Measurements from ENCODE around the gene RPH3AL. TPM values are rescaled to one million over a fixed set of nuclear protein-coding genes. Genes with fewer than 3 reads are reported as not detected.
"Not testable (repeated sequence)": the region's sequence is repeated elsewhere in the genome, so short reads cannot be mapped to it uniquely, and the experiment has no call there.

Gene RPH3AL
- total and polyA plus RNA-seq, 4 donors, result 1.6 to 18.1 (median 8.0) TPM

GRCh38 chr17:234994-235830 is 117.4 kb downstream of the RPH3AL start:
- H3K9me3 ChIP-seq (ENCODE audit: control insufficient read depth, low read length); intact Hi-C loops (cut with DNase I); H3K4me1 ChIP-seq (ENCODE audit: control insufficient read depth in 1 of 2, insufficient read depth in 2 of 2, low read length in 2 of 2); H3K27ac ChIP-seq (ENCODE audit: low read depth in 1 of 2, low read length in 2 of 2); ATAC-seq (ENCODE audit: low FRiP score); H3K27me3 ChIP-seq (ENCODE audit: control insufficient read depth in 1 of 2, insufficient read depth in 2 of 2, low read length in 1 of 2); H3K4me3 ChIP-seq (ENCODE audit: low read length in 2 of 2); H3K36me3 ChIP-seq (ENCODE audit: control insufficient read depth in 1 of 2, insufficient read depth in 2 of 2, low read length in 1 of 2): not testable (repeated sequence)
- peak; percentile 33 to 69 for DNase-seq
- 85 to 88% methylated on average over 43 to 48 of the region's 48 CpGs for WGBS, 2 donors

GRCh38 chr17:234163-234993 is 118.2 kb downstream of the RPH3AL start:
- H3K4me1 ChIP-seq (ENCODE audit: control insufficient read depth in 1 of 2, insufficient read depth in 2 of 2, low read length in 2 of 2); intact Hi-C loops (cut with DNase I); H3K4me3 ChIP-seq (ENCODE audit: low read length in 2 of 2); H3K27me3 ChIP-seq (ENCODE audit: control insufficient read depth in 1 of 2, insufficient read depth in 2 of 2, low read length in 1 of 2); ATAC-seq (ENCODE audit: low FRiP score); H3K36me3 ChIP-seq (ENCODE audit: control insufficient read depth in 1 of 2, insufficient read depth in 2 of 2, low read length in 1 of 2); H3K9me3 ChIP-seq (ENCODE audit: control insufficient read depth, low read length); H3K27ac ChIP-seq (ENCODE audit: low read depth in 1 of 2, low read length in 2 of 2): not testable (repeated sequence)
- peak in 1 of 2 donors; percentile 76 for DNase-seq
- WGBS, 2 donors, result 55 to 69% methylated on average over 21 of the region's 23 CpGs

- ATAC-seq (ENCODE audit: low FRiP score) (no peak), DNase-seq (peak; percentile 44 to 66)
- H3K9me3 ChIP-seq (ENCODE audit: control insufficient read depth, low read length), result no peaks in the 10 kb centered on the region
- no peak overlapping the region for H3K27ac ChIP-seq (ENCODE audit: low read depth in 1 of 2, low read length in 2 of 2)
- no peaks in the 10 kb centered on the region for H3K27me3 ChIP-seq (ENCODE audit: control insufficient read depth in 1 of 2, insufficient read depth in 2 of 2, low read length in 1 of 2)
- 82 to 85% methylated on average over 11 of the region's 11 CpGs for WGBS, 2 donors
- H3K36me3 ChIP-seq (ENCODE audit: control insufficient read depth in 1 of 2, insufficient read depth in 2 of 2, low read length in 1 of 2), result no peaks in the 10 kb centered on the region
- H3K4me3 ChIP-seq (ENCODE audit: low read length in 2 of 2), result no peak overlapping the region
- intact Hi-C loops (cut with DNase I), result no loop called here
- H3K4me1 ChIP-seq (ENCODE audit: control insufficient read depth in 1 of 2, insufficient read depth in 2 of 2, low read length in 2 of 2), result no peaks in the 10 kb centered on the region
These were observed 119.1 kb downstream of the RPH3AL start for GRCh38 chr17:233473-233941.

GRCh38 chr17:231966-232807 is 120.4 kb downstream of the RPH3AL start:
- intact Hi-C loops (cut with DNase I), result no loop called here

GRCh38 chr17:231191-231965 is 121.2 kb downstream of the RPH3AL start:
- H3K9me3 ChIP-seq (ENCODE audit: control insufficient read depth, low read length), result no peaks in the 10 kb centered on the region
- H3K27ac ChIP-seq (ENCODE audit: low read depth in 1 of 2, low read length in 2 of 2), result no peak overlapping the region
- intact Hi-C loops (cut with DNase I), result no loop called here
- no peaks in the 10 kb centered on the region for H3K36me3 ChIP-seq (ENCODE audit: control insufficient read depth in 1 of 2, insufficient read depth in 2 of 2, low read length in 1 of 2)
- peak in 1 of 2 donors; percentile 52 for DNase-seq
- no peaks in the 10 kb centered on the region for H3K4me1 ChIP-seq (ENCODE audit: control insufficient read depth in 1 of 2, insufficient read depth in 2 of 2, low read length in 2 of 2)
- H3K27me3 ChIP-seq (ENCODE audit: control insufficient read depth in 1 of 2, insufficient read depth in 2 of 2, low read length in 1 of 2), result no peaks in the 10 kb centered on the region
- WGBS, 2 donors, result 89 to 90% methylated on average over 16 of the region's 16 CpGs
- H3K4me3 ChIP-seq (ENCODE audit: low read length in 2 of 2), result no peak overlapping the region
- no peak for ATAC-seq (ENCODE audit: low FRiP score)

More at GRCh38 chr17:231966-232807, 120.4 kb downstream of the RPH3AL start:
- WGBS, 2 donors, result 93% methylated on average over 24 of the region's 24 CpGs
- Histone ChIP-seq H3K4me1 (ENCODE audit: control insufficient read depth in 1 of 2, insufficient read depth in 2 of 2, low read length in 2 of 2) (no peaks in the 10 kb centered on the region), H3K4me3 (ENCODE audit: low read length in 2 of 2) (no peak overlapping the region), H3K27ac (ENCODE audit: low read depth in 1 of 2, low read length in 2 of 2) (no peak overlapping the region), H3K36me3 (ENCODE audit: control insufficient read depth in 1 of 2, insufficient read depth in 2 of 2, low read length in 1 of 2) (no peaks in the 10 kb centered on the region), H3K9me3 (ENCODE audit: control insufficient read depth, low read length) (no peaks in the 10 kb centered on the region), H3K27me3 (ENCODE audit: control insufficient read depth in 1 of 2, insufficient read depth in 2 of 2, low read length in 1 of 2) (no peaks in the 10 kb centered on the region)
- ATAC-seq (ENCODE audit: low FRiP score) (no peak), DNase-seq (peak in 1 of 2 donors; percentile 55)

- intact Hi-C loops (cut with DNase I), result no loop called here
- peak in 1 of 2 donors; percentile 45 for DNase-seq
- 94% methylated on average over 7 of the region's 7 CpGs for WGBS, 2 donors
- ATAC-seq (ENCODE audit: low FRiP score), result no peak
- no peaks in the 10 kb centered on the region for H3K4me1 ChIP-seq (ENCODE audit: control insufficient read depth in 1 of 2, insufficient read depth in 2 of 2, low read length in 2 of 2)
- H3K36me3 ChIP-seq (ENCODE audit: control insufficient read depth in 1 of 2, insufficient read depth in 2 of 2, low read length in 1 of 2), result no peaks in the 10 kb centered on the region
- H3K9me3 ChIP-seq (ENCODE audit: control insufficient read depth, low read length), result no peaks in the 10 kb centered on the region
- H3K27ac ChIP-seq (ENCODE audit: low read depth in 1 of 2, low read length in 2 of 2), result no peak overlapping the region
- no peaks in the 10 kb centered on the region for H3K27me3 ChIP-seq (ENCODE audit: control insufficient read depth in 1 of 2, insufficient read depth in 2 of 2, low read length in 1 of 2)
- no peak overlapping the region for H3K4me3 ChIP-seq (ENCODE audit: low read length in 2 of 2)
These were observed 122.2 kb downstream of the RPH3AL start for GRCh38 chr17:230395-230770.

- no peaks in the 10 kb centered on the region for H3K4me1 ChIP-seq (ENCODE audit: control insufficient read depth in 1 of 2, insufficient read depth in 2 of 2, low read length in 2 of 2)
- intact Hi-C loops (cut with DNase I), result no loop called here
- H3K27me3 ChIP-seq (ENCODE audit: control insufficient read depth in 1 of 2, insufficient read depth in 2 of 2, low read length in 1 of 2), result no peaks in the 10 kb centered on the region
- H3K36me3 ChIP-seq (ENCODE audit: control insufficient read depth in 1 of 2, insufficient read depth in 2 of 2, low read length in 1 of 2), result no peaks in the 10 kb centered on the region
- H3K9me3 ChIP-seq (ENCODE audit: control insufficient read depth, low read length), result no peaks in the 10 kb centered on the region
- H3K4me3 ChIP-seq (ENCODE audit: low read length in 2 of 2), result no peak overlapping the region
- H3K27ac ChIP-seq (ENCODE audit: low read depth in 1 of 2, low read length in 2 of 2), result no peak overlapping the region
- no peak for ATAC-seq (ENCODE audit: low FRiP score)
- peak in 1 of 2 donors; percentile 39 for DNase-seq
- 91 to 93% methylated on average over 15 of the region's 15 CpGs for WGBS, 2 donors
These were observed 122.8 kb downstream of the RPH3AL start for GRCh38 chr17:229709-230394.

Data from aorta (tissue), 5 donors.